Panc1 (cell line): Measurements from ENCODE around the gene EDC3. TPM values are rescaled to one million over a fixed set of nuclear protein-coding genes. Genes with fewer than 3 reads are reported as not detected.

Experiments
- ATAC-seq: fragments of 200-7000 bp; cut with Tn5 transposase; 2 replicates; pipeline ENCODE4 v1.9.1; 2020; ENCODE audit warnings: mild to moderate bottlenecking, moderate library complexity
- BruUV-seq: library from RNA; stranded (reverse); fragments of 400-500 nt; replicated peaks from 2 replicates; lab custom pipeline; 2021; lab: Mats Ljungman, UMichigan
- CTCF ChIA-PET: fragments of 300-600 bp; sonication (Branson Sonifier 250); formaldehyde crosslinking; loops from one replicate; lab custom pipeline; 2022; ENCODE audit warnings: antibody characterized with exemption; lab: Charles Lee
- POLR2A ChIA-PET: fragments of 300-600 bp; sonication (Branson Sonifier 250); formaldehyde crosslinking; loops from one replicate; lab custom pipeline; 2022; ENCODE audit warnings: antibody characterized with exemption; lab: Charles Lee
- DNase-seq: peaks from one replicate; pipeline ENCODE4 v3.0.0-alpha.2; 2010; ENCODE audit warnings: low read depth, low spot score
- H3K27ac ChIP-seq: 2 replicates; pipeline ENCODE4 v1.5.1; 2011; ENCODE audit warnings: mild to moderate bottlenecking, low read length, inconsistent platforms
- H3K27me3 ChIP-seq: fragments of 200-500 bp; sonication (Bioruptor generic); 2 replicates; pipeline ENCODE4 v1.6.0; 2014; ENCODE audit warnings: low read length, inconsistent platforms; ENCODE audit not compliant: control insufficient read depth, insufficient read depth
- H3K36me3 ChIP-seq: fragments of 200-500 bp; sonication (Bioruptor generic); 2 replicates; pipeline ENCODE4 v1.5.1; 2014; ENCODE audit warnings: inconsistent platforms, mild to moderate bottlenecking, low read length, moderate library complexity; ENCODE audit not compliant: control insufficient read depth, insufficient read depth
- H3K4me1 ChIP-seq: 2 replicates; pipeline ENCODE4 v1.5.1; 2011; ENCODE audit warnings: inconsistent platforms, mild to moderate bottlenecking, low read length, moderate library complexity; ENCODE audit not compliant: control insufficient read depth, insufficient read depth
- H3K4me3 ChIP-seq, 2 experiments: 2 replicates each; pipeline ENCODE4 v1.5.1; 2011 to 2012; ENCODE audit warnings: low read depth in 2 of 2, low read length in 2 of 2, mild to moderate bottlenecking in 2 of 2, inconsistent platforms in 1 of 2, moderate library complexity in 1 of 2
- H3K9me3 ChIP-seq: fragments of 200-500 bp; sonication (Bioruptor generic); 2 replicates; pipeline ENCODE4 v1.5.1; 2014; ENCODE audit warnings: low read depth, mild to moderate bottlenecking, inconsistent platforms, low read length, moderate library complexity; ENCODE audit not compliant: control insufficient read depth, insufficient read depth
- POLR2AphosphoS5 ChIP-seq: IDR thresholded peaks from 2 replicates; pipeline ENCODE4 v1.6.1; 2012; ENCODE audit warnings: mild to moderate bottlenecking, low read depth, low read length, moderate library complexity
- SIN3A ChIP-seq: IDR thresholded peaks from 2 replicates; pipeline ENCODE4 v1.6.1; 2012; ENCODE audit warnings: low read depth, mild to moderate bottlenecking, low read length, moderate library complexity, borderline replicate concordance; ENCODE audit not compliant: insufficient read depth
- TCF7L2 ChIP-seq: IDR thresholded peaks from 2 replicates; pipeline ENCODE4 v1.6.1; 2011; ENCODE audit warnings: mild to moderate bottlenecking, low read depth, low read length, inconsistent platforms
- in situ Hi-C: cut with HindIII; loops from 2 replicates; pipeline ENCODE4 v1.10.0; 2016; ENCODE audit warnings: low sequenced_read_pairs, low pct_unique_long_range_greater_than_20kb
- intact Hi-C: fragments of 100-400 bp; cut with micrococcal nuclease; formaldehyde crosslinking; loops from one replicate; pipeline ENCODE4 v1.10.0; 2022; ENCODE audit not compliant: unreplicated experiment
- total RNA-seq: library from RNA; stranded (reverse); gene quantifications from one replicate; pipeline ENCODE4 v1.2.1, GENCODE V29; 2021; ENCODE audit not compliant: unreplicated experiment
- TF ChIP-seq, protein P1 (sequence below): fragments of 450-650 bp; IDR thresholded peaks from 2 replicates; pipeline ENCODE4 v1.5.1; 2017; ENCODE audit warnings: mild to moderate bottlenecking
- TF ChIP-seq, protein P2 (sequence below), 2 experiments: IDR thresholded peaks; 2 replicates each; pipeline ENCODE4 v1.6.1; 2011 to 2012; ENCODE audit warnings: low read depth in 2 of 2, control low read depth in 1 of 2, low read length in 1 of 2, mild to moderate bottlenecking in 1 of 2, moderate library complexity in 1 of 2; ENCODE audit not compliant: insufficient read depth in 1 of 2

Gene EDC3
- total RNA-seq, 1 experiment from 2014 or later, result 45.5 TPM

GRCh38 chr15:74655424-74655823 is 40.4 kb downstream of the EDC3 start:
- BruUV-seq, result no TSS peak
- no peak for DNase-seq
- H3K27ac ChIP-seq, result no peak overlapping the region
- H3K27me3 ChIP-seq, result no peaks in the 10 kb centered on the region
- CTCF ChIA-PET, result no interaction called here
- no peaks in the 10 kb centered on the region for H3K36me3 ChIP-seq
- in situ Hi-C loops (no loop called here), intact Hi-C loops (no loop called here)
- POLR2A ChIA-PET, result no interaction called here
- H3K4me1 ChIP-seq, result no peaks in the 10 kb centered on the region
- TF ChIP-seq, protein P1, sequence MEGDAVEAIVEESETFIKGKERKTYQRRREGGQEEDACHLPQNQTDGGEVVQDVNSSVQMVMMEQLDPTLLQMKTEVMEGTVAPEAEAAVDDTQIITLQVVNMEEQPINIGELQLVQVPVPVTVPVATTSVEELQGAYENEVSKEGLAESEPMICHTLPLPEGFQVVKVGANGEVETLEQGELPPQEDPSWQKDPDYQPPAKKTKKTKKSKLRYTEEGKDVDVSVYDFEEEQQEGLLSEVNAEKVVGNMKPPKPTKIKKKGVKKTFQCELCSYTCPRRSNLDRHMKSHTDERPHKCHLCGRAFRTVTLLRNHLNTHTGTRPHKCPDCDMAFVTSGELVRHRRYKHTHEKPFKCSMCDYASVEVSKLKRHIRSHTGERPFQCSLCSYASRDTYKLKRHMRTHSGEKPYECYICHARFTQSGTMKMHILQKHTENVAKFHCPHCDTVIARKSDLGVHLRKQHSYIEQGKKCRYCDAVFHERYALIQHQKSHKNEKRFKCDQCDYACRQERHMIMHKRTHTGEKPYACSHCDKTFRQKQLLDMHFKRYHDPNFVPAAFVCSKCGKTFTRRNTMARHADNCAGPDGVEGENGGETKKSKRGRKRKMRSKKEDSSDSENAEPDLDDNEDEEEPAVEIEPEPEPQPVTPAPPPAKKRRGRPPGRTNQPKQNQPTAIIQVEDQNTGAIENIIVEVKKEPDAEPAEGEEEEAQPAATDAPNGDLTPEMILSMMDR, result no peak
- TF ChIP-seq POLR2AphosphoS5 (no peak), TCF7L2 (no peak), SIN3A (no peak)
- TF ChIP-seq, protein P2, sequence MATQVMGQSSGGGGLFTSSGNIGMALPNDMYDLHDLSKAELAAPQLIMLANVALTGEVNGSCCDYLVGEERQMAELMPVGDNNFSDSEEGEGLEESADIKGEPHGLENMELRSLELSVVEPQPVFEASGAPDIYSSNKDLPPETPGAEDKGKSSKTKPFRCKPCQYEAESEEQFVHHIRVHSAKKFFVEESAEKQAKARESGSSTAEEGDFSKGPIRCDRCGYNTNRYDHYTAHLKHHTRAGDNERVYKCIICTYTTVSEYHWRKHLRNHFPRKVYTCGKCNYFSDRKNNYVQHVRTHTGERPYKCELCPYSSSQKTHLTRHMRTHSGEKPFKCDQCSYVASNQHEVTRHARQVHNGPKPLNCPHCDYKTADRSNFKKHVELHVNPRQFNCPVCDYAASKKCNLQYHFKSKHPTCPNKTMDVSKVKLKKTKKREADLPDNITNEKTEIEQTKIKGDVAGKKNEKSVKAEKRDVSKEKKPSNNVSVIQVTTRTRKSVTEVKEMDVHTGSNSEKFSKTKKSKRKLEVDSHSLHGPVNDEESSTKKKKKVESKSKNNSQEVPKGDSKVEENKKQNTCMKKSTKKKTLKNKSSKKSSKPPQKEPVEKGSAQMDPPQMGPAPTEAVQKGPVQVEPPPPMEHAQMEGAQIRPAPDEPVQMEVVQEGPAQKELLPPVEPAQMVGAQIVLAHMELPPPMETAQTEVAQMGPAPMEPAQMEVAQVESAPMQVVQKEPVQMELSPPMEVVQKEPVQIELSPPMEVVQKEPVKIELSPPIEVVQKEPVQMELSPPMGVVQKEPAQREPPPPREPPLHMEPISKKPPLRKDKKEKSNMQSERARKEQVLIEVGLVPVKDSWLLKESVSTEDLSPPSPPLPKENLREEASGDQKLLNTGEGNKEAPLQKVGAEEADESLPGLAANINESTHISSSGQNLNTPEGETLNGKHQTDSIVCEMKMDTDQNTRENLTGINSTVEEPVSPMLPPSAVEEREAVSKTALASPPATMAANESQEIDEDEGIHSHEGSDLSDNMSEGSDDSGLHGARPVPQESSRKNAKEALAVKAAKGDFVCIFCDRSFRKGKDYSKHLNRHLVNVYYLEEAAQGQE (IDR thresholded peaks at IDR 0.05; ENCODE audit: insufficient read depth in 1 of 2, low read depth in 2 of 2, low read length in 1 of 2), result no peak
- H3K4me3 ChIP-seq, result no peak overlapping the region
- no peaks in the 10 kb centered on the region for H3K9me3 ChIP-seq
- no peak for ATAC-seq

DNA sequence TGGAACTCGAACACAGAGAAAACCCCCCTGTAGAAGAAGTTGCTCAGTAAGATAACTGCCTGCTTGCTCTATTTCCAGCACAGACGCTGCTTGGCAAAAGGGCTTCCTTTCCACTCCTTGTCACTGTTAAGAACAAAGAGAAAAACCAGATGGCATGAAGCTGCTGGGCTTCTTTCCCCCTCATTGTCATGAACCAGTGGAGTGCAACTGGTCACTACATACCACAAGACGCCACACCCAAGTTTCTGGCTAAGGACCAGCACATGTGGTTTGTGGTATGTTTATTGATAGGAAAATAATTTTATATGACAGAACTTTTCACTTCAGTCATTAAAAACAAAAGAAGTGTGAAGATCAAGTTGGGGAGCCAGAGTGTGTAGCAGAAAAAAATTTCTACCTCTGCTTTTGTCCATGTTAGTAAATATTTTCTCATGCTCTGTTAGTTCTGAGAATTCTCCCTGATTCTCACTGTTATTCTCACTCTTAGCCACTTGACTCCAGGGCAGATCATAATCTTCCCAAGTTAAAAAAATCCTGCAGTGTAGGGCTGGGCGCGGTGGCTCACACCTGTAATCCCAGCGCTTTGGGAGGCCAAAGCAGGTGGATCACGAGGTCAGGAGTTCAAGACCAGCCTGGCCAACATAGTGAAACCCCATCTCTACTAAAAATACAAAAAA is 42.3 kb downstream of the EDC3 start:
- H3K27ac ChIP-seq, result no peak overlapping the region

More for the DNA sequence above, 42.3 kb downstream of the EDC3 start:
- TF ChIP-seq, protein P2 (IDR thresholded peaks at IDR 0.05; ENCODE audit: insufficient read depth in 1 of 2, low read depth in 2 of 2, low read length in 1 of 2), result no peak
- TF ChIP-seq POLR2AphosphoS5, result no peak
- TF ChIP-seq, protein P1, result no peak
- TF ChIP-seq TCF7L2, result no peak
- TF ChIP-seq SIN3A, result no peak
- ChIA-PET POLR2A (interaction anchor here (0.8 kb wide), 1 partner anchor 62 kb away, joined by 7 read pairs; no protein-coding TSS in a partner anchor), CTCF (interaction anchor here (0.7 kb wide), 1 partner anchor 109 kb away, joined by 8 read pairs; no protein-coding TSS in a partner anchor)
- no peak for DNase-seq
- Histone ChIP-seq H3K9me3 (no peaks in the 10 kb centered on the region), H3K27me3 (no peaks in the 10 kb centered on the region), H3K4me3 (no peak overlapping the region), H3K36me3 (no peaks in the 10 kb centered on the region), H3K4me1 (no peaks in the 10 kb centered on the region)
- in situ Hi-C loops, result no loop called here
- no peak for ATAC-seq
- intact Hi-C loops, result no loop called here
- BruUV-seq, result no TSS peak
